ENCODE results near the gene KSR1.

- TF ChIP-seq CTCF (IDR thresholded peaks at IDR 0.05) (no peak), POLR2A (IDR thresholded peaks at IDR 0.05) (no peak)
These were observed 55.8 kb downstream of the KSR1 start for GRCh38 chr17:27512031-27512430.

Data from Peyer's patch (tissue), 4 donors.